ENCODE results near the gene EMP2.

The EMP2 gene

GRCh38 chr16:10594312-10594950 is 14.0 kb upstream of the EMP2 start (continued):
- TF ChIP-seq PATZ1 (CRISPR knock-in tag; IDR thresholded peaks at IDR 0.05; ENCODE audit: borderline replicate concordance) (no peak), TCF4 (CRISPR knock-in tag; IDR thresholded peaks at IDR 0.05; ENCODE audit: borderline replicate concordance) (no peak), ARNTL (CRISPR knock-in tag; IDR thresholded peaks at IDR 0.05; ENCODE audit: borderline replicate concordance, low read depth) (no peak), OSR1 (CRISPR knock-in tag; IDR thresholded peaks at IDR 0.05) (no peak), TOX (CRISPR knock-in tag; IDR thresholded peaks at IDR 0.05; ENCODE audit: borderline replicate concordance) (no peak)

DNA sequence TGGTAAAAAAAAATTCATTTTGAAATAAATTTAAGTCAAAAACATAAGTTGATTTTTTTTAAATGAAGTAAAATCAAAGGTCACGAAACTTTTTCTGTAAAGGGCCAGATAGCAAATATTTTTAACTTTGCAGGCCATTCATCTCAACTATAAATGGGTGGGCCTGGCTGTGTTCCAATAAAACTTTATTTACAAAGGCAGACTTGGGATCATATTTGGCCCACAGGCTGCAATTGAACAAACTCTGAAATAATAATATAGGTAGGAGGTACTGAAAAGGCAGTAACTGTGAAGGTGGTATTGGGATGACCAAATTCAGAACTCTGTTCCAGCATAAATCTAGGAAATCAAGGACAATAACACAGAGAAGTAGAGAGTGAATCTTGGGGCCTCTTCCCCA is 12.2 kb upstream of the EMP2 start:
- TF ChIP-seq ESRRG (CRISPR knock-in tag; IDR thresholded peaks at IDR 0.05) (no peak), TOX (CRISPR knock-in tag; IDR thresholded peaks at IDR 0.05; ENCODE audit: borderline replicate concordance) (no peak), ISL1 (CRISPR knock-in tag; IDR thresholded peaks at IDR 0.05) (no peak), ZNF70 (CRISPR knock-in tag; IDR thresholded peaks at IDR 0.05) (no peak), PATZ1 (CRISPR knock-in tag; IDR thresholded peaks at IDR 0.05; ENCODE audit: borderline replicate concordance) (no peak), ARNTL (CRISPR knock-in tag; IDR thresholded peaks at IDR 0.05; ENCODE audit: borderline replicate concordance, low read depth) (no peak)
- TF ChIP-seq, protein P1, sequence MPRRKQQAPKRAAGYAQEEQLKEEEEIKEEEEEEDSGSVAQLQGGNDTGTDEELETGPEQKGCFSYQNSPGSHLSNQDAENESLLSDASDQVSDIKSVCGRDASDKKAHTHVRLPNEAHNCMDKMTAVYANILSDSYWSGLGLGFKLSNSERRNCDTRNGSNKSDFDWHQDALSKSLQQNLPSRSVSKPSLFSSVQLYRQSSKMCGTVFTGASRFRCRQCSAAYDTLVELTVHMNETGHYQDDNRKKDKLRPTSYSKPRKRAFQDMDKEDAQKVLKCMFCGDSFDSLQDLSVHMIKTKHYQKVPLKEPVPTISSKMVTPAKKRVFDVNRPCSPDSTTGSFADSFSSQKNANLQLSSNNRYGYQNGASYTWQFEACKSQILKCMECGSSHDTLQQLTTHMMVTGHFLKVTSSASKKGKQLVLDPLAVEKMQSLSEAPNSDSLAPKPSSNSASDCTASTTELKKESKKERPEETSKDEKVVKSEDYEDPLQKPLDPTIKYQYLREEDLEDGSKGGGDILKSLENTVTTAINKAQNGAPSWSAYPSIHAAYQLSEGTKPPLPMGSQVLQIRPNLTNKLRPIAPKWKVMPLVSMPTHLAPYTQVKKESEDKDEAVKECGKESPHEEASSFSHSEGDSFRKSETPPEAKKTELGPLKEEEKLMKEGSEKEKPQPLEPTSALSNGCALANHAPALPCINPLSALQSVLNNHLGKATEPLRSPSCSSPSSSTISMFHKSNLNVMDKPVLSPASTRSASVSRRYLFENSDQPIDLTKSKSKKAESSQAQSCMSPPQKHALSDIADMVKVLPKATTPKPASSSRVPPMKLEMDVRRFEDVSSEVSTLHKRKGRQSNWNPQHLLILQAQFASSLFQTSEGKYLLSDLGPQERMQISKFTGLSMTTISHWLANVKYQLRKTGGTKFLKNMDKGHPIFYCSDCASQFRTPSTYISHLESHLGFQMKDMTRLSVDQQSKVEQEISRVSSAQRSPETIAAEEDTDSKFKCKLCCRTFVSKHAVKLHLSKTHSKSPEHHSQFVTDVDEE (CRISPR knock-in tag; IDR thresholded peaks at IDR 0.05), result no peak
- ATAC-seq, result no peak

GRCh38 chr16:10590342-10590741 is 9.9 kb upstream of the EMP2 start:
- TF ChIP-seq, protein P1 (CRISPR knock-in tag; IDR thresholded peaks at IDR 0.05), result no peak
- TF ChIP-seq PPARA (CRISPR knock-in tag; IDR thresholded peaks at IDR 0.05; ENCODE audit: borderline replicate concordance) (no peak), OSR1 (CRISPR knock-in tag; IDR thresholded peaks at IDR 0.05) (no peak), ISL1 (CRISPR knock-in tag; IDR thresholded peaks at IDR 0.05) (no peak), TCF4 (CRISPR knock-in tag; IDR thresholded peaks at IDR 0.05; ENCODE audit: borderline replicate concordance) (no peak), ZFP30 (CRISPR knock-in tag; IDR thresholded peaks at IDR 0.05) (no peak), PATZ1 (CRISPR knock-in tag; IDR thresholded peaks at IDR 0.05; ENCODE audit: borderline replicate concordance) (no peak), TOX (CRISPR knock-in tag; IDR thresholded peaks at IDR 0.05; ENCODE audit: borderline replicate concordance) (no peak), ZNF565 (CRISPR knock-in tag; conservative IDR thresholded peaks at IDR 0.05; ENCODE audit: low read depth) (no peak)
- TF ChIP-seq, protein P2, sequence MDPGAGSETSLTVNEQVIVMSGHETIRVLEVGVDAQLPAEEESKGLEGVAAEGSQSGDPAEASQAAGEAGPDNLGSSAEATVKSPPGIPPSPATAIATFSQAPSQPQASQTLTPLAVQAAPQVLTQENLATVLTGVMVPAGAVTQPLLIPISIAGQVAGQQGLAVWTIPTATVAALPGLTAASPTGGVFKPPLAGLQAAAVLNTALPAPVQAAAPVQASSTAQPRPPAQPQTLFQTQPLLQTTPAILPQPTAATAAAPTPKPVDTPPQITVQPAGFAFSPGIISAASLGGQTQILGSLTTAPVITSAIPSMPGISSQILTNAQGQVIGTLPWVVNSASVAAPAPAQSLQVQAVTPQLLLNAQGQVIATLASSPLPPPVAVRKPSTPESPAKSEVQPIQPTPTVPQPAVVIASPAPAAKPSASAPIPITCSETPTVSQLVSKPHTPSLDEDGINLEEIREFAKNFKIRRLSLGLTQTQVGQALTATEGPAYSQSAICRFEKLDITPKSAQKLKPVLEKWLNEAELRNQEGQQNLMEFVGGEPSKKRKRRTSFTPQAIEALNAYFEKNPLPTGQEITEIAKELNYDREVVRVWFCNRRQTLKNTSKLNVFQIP (CRISPR knock-in tag; IDR thresholded peaks at IDR 0.05; ENCODE audit: borderline replicate concordance, low read depth), result no peak
- ATAC-seq, result no peak

All from SK-N-SH treated with all-trans-retinoic acid at 6 μM for 48 hours (cell line).